HG03432 (cell line): ENCODE data around the gene NELL2.
"Not testable (repeated sequence)": the region's sequence is repeated elsewhere in the genome, so short reads cannot be mapped to it uniquely, and the experiment has no call there.

Source experiments
- ATAC-seq: cut with Tn5 transposase; IDR thresholded peaks from one replicate; pipeline ENCODE4 v1.9.1; 2021; ENCODE audit warnings: mild to moderate bottlenecking, moderate library complexity; ENCODE audit not compliant: unreplicated experiment

NELL2 gene

DNA sequence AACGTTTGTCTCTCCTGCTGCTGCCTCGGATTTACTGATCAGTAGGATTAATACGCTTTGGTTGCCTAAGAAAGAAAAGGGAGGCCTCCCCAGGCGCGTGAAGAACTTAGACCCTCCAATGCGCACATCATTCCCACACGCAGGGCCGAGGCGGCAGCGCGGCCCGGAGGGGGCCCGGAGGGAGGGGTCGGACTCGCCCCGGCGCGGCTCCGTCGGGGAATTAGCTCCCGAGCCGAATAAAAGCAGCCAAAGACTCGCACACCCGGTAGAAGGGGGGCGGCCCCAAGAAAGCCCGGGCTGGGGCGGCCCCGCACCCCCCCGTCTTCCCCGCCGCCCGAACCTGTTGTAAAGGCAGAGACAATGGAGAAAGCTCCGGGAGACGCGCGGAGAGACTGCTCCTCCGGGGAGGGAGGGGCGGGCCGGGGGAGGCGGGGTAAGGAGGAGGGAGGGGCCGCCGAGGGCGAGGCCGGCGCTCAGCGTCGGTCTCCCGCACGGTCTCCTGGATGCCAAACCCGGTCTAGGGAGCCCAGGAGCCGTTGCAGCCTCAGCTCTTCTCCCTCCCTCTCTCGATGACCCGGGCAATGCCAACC lies at the start of gene NELL2:
Gene NELL2 (minus strand): TSS at position 362 of the 590 bp plus-strand sequence. CDS start 446 bp downstream, outside the sequence.
- peak; percentile 77 for ATAC-seq

DNA sequence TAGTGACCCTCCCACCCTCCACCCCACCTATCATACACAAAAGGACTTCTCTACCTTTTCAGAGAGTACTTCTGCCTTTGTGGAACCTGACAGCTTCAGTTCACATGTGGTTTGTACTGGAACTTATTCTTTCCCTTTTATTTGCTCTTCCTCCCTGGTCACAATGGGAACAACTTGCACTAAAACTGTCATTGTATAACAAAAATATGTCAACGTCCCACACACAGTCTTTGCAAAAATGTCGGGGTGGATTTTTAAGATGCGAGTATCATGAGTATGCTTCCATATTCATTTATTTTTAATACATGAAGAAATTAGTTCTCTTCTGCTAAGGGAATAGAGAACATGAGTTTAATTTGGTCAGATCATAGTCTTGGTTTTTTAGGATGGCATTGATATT lies 45.6 kb upstream of the NELL2 start:
- ATAC-seq: no peak

DNA sequence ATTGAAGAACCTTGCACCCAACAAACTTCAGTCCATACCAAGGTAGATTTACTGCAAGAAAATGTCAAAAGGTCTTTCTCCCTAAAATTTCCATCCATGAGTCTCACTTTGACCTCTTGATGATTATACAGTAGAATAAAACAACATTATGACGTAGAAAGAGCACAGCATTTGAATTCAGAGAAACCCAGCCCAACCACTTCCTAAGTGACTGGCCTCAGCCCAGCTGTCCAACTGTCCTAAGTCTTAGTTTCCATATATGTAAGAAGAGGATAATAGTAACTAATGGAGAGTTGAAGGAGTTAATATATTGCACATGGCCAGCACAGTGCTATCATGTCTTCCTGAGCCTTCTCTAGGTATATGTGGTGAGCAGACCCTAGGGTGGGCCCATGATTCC lies 41.0 kb upstream of the NELL2 start:
- ATAC-seq: no peak

DNA sequence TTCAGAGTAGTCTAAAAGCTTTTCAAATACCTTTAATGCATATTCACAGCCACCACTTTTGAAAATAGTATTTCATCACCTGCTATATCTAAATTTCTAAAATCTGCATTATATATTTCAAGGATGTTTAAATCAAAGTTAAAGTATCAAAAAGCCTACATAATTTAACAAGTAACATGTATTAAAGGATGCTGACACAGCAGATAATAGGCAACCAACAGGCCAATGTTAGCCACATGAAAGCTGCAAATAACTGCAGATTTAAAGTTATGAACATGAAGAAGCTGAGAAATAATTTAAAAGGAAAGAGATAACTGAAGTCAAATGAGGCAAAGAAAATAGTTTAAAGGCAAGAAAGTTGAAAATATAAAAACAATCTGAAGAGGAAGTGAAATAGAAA lies 39.8 kb upstream of the NELL2 start:
- no peak for ATAC-seq

DNA sequence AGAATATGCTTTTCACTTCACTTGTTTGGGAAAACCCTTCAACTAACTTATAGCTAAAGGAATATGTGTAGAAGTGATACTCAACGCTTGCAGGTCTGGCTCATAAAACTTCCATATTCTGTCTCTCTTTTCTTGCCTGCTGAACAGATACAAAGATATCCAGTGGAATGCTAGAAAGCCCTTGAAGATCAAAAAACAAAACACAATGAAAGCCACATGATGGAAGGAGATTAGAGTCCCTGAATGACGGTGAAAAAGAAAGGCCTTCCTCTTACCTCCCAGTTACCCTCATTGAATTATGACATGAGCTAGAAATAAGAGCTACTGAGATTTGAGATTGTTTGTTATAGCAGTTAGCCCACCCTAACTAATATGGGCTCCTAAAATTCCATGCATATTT lies 28.2 kb upstream of the NELL2 start:
- ATAC-seq: no peak

DNA sequence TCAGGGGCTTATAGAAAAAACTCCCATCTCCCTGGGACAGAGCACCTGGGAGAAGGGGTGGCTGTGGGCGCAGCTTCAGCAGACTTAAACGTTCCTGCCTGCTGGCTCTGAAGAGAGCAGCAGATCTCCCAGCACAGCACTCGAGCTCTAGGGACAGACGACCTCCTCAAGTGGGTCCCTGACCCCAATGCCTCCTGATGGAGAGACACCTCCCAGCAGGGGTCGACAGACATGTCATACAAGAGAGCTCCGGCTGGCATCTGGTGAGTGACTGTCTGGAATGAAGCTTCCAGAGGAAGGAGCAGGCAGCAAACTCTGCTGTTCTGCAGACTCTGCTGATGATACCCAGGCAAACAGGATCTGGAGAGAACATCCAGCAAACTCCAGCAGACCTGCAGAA lies 22.0 kb upstream of the NELL2 start:
- not testable (repeated sequence) for ATAC-seq

DNA sequence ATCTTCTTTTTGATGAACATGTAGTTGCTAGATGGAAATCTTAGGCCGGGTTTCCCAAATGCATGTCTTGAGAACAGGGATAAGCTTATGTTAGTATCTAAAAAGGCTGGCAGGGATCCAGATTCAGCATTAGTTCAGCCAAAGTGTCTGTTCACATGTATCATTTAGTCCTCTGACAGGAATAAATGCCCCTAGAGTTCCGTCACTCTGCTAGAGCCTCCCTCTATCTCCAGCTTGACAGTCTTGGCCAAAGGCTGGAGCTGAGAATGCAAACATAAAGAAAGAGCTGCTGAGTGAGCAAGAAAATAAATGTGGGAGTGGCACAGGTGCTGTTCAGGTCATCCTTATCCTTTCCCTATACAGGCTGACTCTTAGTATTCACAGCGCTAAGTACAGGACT lies 13.8 kb upstream of the NELL2 start:
- ATAC-seq: no peak

DNA sequence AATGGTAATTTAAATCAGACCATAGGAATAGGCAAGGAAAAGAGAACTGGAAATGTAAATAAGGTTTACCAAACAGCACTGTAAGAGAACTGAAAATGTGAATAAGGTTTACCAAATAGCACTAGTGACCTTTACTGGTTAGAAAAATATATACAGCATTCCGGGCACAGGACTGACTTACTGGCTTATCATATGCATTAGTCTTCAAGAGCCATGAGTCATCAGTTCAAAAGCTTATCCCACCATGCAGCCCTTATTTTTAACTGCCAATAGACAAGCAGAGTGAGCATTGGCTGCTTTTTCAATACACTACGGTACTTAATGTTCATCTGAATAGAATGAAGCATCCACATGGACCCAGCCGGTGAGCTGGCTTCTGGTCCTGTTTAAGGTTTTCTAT lies 13.0 kb upstream of the NELL2 start:
- ATAC-seq: no peak

DNA sequence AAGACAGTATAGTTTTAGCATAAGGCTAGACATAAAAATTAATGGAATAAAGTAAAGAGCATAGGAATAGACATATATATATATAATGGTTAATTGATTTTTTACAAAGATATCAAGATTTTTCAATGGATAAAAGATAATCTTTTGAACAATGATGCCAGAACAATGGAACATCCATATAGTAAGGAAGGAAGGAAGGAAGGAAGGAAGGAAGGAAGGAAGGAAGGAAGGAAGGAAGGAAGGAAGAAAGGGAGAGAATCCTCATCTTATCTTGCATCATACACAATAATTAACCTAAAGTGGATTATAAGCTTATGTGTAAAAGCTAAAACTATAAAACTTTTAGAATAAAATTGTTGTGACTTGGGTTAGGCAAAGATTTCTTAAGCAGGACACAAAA lies 9.8 kb upstream of the NELL2 start:
- no peak for ATAC-seq

DNA sequence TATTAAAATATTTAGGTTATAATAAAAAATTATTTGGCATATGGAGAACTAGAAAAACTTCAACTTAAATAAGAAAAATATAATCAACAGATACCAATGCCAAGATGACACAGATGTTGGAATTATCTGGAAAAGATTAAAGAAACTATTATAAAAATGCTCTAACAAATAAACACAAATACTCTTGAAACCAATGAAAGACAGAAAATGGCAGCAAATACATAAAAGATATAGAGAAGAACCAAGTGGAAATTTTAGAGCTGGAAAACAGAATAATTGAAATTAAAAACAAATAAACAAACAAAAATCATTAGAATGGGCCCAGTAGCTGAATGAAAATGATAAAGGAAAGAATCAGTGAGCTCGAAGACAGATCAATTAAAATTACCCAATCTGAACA lies 5.1 kb upstream of the NELL2 start:
- no peak for ATAC-seq

DNA sequence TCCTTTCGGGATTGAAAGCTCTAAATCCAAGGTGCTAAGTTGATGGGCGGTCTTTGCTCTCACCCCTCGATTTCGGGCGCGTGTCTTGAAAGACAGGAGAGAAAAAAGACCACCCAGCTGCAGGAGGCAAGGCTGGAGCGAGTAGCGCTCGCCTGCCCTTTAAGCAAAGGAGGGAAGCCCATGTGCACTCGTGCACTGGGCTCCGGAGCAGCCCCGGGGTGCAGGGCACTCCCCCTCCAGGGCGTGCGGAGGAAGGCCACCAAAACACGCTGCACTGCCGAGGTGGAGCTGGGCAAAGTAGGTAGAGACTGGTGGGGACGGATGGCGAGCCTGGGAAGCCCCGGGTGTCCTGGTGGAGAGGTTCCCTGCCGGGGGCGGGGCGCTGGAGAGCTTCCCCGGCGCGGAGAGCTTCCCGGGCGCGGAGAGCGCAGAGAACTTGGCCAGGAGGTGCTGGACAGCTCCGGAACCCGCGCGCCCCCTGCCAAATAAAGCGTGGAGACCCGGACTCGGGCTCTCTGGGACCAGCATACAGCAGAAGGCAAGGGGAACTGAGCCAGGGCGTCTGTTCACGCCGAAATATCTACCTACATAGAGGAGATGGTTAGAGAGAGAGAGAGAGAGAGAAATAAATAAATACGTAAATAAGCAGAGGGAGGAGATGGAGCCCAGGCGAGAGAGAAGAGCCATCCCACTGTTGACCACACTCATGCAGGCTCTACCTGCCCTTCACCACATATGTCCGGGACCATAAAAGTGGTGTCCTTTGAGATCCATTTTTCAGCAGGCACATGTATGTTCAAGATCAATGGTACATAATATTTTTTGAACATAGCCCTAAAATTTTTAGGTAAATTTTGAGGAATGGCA lies 662 bp upstream of the NELL2 start:
- peak; percentile 56 for ATAC-seq

DNA sequence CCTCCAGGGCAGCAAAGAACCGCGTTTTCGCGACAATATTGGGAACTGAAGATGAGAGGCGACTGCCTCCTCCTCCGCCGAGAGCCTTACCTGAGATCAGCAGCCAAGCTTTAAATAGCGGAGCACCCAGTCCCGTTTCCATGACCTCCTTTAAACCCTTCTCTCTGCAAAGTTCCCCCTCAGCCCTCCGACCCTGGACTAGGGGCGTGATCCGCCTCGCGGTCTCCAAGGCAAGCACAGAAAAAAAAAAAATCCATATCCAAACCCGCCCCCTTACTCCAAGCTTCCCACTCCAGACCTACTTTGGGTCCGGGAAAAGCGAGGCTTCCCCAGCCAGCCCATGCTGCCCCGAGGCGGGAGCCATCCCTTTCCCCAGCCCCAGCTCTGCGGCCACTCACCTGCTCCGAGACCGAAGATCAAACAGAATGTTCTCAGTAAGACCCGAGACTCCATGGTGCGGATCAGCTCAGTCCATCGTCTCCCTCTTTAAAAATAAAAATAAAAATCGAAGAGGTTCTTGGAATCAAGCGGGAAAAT lies 630 bp downstream of the NELL2 start:
- no peak for ATAC-seq

DNA sequence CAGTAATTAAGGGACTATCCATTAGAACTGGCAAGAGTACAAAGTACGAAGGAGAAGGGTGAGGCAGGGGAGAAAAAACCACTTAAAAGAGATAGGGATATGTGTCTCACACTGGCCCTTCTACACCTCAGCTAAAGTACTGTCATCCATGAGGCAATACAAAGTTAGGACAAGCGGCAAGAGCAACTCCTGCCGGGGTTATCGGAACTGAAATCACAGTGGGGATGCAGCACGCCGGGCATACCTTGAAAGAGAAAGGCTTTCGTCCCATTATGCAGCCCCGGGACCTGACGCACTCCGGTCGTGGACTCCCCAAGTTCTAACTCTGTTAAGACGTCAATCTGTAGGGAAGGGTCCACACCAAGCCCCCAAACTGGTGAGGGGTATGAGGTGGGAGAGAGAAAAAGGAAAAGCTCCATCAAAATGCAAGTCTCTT lies 1.1 kb downstream of the NELL2 start:
- no peak for ATAC-seq

DNA sequence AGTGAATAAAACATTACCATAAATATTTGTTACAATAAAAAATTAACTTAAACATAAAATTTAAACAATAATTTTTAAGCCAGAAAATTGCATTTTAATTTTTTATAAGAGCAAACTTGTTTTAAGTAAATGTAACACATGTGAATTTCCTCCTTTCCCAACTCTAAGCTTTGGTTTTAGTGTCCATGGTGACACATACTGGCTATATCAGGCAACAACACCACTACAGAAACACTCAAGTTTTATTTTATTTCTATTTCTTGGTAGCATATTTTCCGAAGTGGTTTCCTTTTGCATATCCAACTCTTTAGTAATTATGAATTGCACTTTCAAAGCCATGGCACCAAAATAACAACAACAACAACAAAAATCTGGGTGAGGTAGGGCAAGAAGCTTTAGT lies 2.2 kb downstream of the NELL2 start:
- no peak for ATAC-seq

DNA sequence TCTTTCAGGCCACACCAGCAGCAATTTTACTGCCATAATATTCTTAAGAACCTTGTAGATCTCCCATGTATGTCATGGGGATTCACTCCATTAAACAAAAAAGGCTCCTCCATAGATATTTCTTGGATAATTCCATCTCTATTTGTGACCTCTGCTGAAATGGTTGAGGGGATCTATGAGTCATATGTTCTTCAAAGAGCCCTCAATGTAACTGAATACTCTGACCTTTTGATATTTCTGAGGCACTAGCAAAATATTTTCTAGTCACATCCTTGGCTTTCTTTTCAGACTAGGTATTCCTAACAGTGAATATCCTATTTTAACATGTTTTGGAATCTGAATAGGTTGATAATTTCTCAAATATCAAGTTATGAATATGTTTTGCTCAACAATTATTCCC lies 6.6 kb downstream of the NELL2 start:
- no peak for ATAC-seq

DNA sequence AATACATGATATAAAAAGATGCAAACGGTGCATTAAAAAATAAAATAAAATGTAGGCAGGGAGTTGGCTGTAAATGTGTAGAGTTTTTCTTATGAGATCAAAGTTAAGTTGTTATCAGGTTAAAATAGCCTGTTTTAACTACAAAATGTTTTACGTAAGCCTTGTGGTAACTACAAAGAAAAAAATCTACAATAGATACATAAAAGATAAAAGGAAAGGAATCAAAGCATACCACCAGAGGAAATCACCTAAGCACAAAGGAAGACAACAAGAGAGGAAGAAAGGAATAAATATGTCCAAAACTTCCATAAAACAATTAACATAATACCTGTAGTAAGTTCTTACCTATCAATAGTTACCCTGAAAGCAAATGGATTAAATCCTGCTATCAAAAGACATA lies 12.2 kb downstream of the NELL2 start:
- ATAC-seq: no peak

DNA sequence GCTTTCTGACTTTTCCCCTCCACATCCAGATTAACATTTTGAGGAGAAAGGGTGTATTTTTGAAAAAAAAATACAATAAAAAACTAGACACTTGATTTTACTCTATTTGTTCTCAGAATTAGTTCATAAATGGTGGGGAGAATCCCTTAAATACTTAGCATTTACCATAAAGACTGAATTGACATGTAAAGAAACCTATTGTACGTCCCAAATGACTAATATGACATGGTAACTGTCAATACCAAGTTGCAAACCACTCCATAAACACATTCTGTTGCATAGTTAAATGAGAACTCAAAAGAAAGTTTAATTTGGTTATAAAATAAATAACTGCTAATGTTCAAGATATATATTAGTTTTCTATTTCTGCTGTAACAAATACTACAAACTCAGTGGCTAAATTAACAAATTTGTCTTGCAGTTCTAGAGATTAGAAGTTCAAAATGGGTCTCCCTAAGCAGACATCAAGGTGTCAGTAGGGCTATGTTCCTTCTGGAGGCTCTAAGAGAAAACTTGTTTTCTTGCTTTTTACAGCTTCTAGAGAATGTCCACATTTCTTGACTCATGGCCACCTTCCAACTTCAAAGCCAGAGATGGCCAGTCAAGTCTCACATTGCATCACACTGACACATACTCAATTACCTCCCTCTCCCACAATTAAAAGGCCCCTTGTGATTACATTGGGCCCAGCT lies 16.0 kb downstream of the NELL2 start:
- no peak for ATAC-seq

DNA sequence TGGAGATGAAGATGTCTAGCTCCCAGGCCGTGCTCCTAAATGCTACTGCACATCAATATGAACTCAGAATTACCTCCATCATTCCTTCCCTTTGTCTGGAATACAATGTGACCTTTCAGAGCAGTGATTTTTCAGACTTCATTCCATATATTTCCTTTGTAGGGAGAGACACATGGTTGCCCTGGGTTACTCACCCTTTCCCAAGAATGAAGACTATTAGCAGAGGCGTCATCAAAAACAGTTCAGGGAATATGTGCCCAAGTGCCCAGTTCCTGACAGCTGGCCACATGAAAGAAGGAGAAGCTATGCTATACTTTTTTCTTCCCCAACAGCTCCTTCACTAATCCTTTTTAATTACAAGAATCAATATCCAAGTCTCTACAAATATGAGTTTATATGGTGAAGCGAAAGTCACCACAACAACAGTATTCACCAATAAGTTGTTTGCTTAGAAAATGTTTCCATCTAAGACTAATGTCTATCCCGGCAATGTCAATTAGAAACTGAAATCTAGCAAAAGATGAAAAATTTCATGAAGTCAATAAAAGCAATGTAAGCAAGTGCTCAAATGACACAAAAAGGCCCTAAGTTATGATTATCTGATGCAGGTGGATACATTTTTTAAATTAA lies 17.8 kb downstream of the NELL2 start:
- no peak for ATAC-seq

DNA sequence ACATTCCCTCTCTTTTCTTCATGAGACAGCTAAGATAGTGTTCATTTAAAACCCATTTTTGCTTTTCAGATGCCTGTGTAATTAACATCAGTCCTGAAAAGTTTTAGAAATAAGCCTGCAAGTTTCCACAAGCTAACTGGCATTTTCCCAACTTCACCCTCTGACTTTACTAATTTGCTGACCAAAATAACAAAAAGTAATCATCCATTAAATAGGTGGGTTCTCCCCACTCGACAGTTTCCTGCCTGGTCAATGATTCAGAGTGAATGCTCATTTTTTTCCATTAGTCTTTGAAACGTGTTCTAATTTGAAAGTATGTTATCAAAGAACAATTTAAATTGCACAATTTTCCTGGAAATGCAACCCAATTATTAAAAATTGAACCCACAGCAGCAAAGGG lies 23.6 kb downstream of the NELL2 start:
- ATAC-seq: no peak

DNA sequence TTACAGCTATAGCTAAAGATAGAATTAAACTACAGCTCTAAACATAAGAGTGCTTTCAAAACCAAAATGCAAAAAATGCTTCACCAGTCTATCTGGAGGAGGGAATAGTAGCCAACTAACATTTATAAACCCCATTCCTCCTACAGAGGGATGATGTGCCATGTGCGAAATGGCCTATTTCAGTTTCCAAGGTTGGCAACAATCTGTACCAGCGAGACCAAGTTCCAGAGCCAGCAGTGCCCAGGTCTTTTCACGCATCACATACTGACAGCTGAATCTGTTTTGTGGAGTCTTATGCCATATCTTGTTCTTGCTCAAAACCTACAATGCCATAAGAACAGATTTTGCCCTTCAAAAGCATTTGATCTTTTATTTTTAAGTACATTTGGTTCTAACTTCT lies 24.5 kb downstream of the NELL2 start:
- ATAC-seq: no peak

DNA sequence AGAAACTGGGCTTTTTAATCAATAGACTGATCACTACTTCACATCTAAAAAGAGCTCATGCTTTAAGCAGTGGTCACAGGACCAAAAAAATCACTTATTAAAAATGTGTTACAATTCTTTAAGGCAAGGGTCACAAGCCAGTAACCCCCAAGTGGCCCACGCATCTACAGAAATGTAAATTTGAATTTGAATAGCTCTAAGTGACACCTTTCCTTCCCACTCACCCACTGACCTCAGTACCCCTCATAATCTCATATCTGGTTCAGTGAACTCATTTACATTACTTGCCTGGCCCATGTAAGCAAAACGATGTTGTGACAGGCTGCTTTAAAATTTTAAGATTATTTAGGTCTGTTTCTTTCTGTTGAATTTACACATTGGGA lies 27.4 kb downstream of the NELL2 start:
- ATAC-seq: peak; percentile 60
